Measurements from ENCODE around the gene GLMN. TPM values are rescaled to one million over a fixed set of nuclear protein-coding genes. Genes with fewer than 3 reads are reported as not detected.
"Not testable (repeated sequence)": the region's sequence is repeated elsewhere in the genome, so short reads cannot be mapped to it uniquely, and the experiment has no call there.

Gene GLMN
- polyA plus RNA-seq, 1 of the 3 experiments (the other 2 are of a cell fraction) = 2.3 TPM

- H2AFZ ChIP-seq (ENCODE audit: low read depth); POLR2A ChIA-PET; H3K9me3 ChIP-seq; H3K9me2 ChIP-seq; H4K20me1 ChIP-seq (ENCODE audit: insufficient read depth); H3K4me1 ChIP-seq (ENCODE audit: control insufficient read depth in 1 of 2, insufficient read depth in 2 of 2, low read depth in 1 of 2, low read length in 1 of 2); H3K4me2 ChIP-seq; H3K79me2 ChIP-seq (ENCODE audit: insufficient read depth); DNase-seq; H3K4me3 ChIP-seq (ENCODE audit: low read depth in 2 of 2, low read length in 1 of 2); H3F3A ChIP-seq (replicated peaks; ENCODE audit: insufficient read depth); H3K27me3 ChIP-seq (ENCODE audit: insufficient read depth); H3K27ac ChIP-seq (ENCODE audit: low read depth in 2 of 2, low read length in 1 of 2); H3K9ac ChIP-seq: not testable (repeated sequence)
- WGBS (ENCODE audit: low lambda C conversion rate) = 100% methylated on average over 12 of the region's 15 CpGs
- CTCF ChIA-PET = interaction anchor here (0.9 to 1.6 kb wide), 3 partner anchors 11 to 282 kb away, joined by 3 to 4 read pairs (median 4); no protein-coding TSS in a partner anchor
- H3K36me3 ChIP-seq (replicated peaks in 1 of 2; ENCODE audit: control insufficient read depth in 1 of 2, insufficient read depth in 2 of 2, low read length in 1 of 2) = peaks cover 9 to 24% of the 10 kb centered on the region in 2 experiments
Measured at GRCh38 chr1:92279781-92280180, 19.0 kb downstream of the GLMN start.

- no peak overlapping the region for H3K4me2 ChIP-seq
- no peak for DNase-seq
- no peaks in the 10 kb centered on the region for H3K79me2 ChIP-seq (ENCODE audit: insufficient read depth)
- H2AFZ ChIP-seq (ENCODE audit: low read depth) = no peak overlapping the region
- TF ChIP-seq RXRA (IDR thresholded peaks at IDR 0.05; ENCODE audit: borderline replicate concordance, low read depth) = no peak
- no peak for TF ChIP-seq TCF12 (IDR thresholded peaks at IDR 0.05)
- no peak for TF ChIP-seq TEAD4 (IDR thresholded peaks at IDR 0.05; ENCODE audit: borderline replicate concordance, insufficient read depth)
- TF ChIP-seq PBX3 (IDR thresholded peaks at IDR 0.05) = no peak
- no peak for TF ChIP-seq TAF1 (IDR thresholded peaks at IDR 0.05; ENCODE audit: borderline replicate concordance, low read depth, low read length)
- TF ChIP-seq EZH2phosphoT487 (IDR thresholded peaks at IDR 0.05; ENCODE audit: borderline replicate concordance, low read depth) = no peak
- TF ChIP-seq RAD21 (IDR thresholded peaks at IDR 0.05; ENCODE audit: low read length) = no peak
- no peak for TF ChIP-seq YY1 (IDR thresholded peaks at IDR 0.05; ENCODE audit: low read depth)
- no peak for TF ChIP-seq MXI1 (IDR thresholded peaks at IDR 0.05; ENCODE audit: low read depth, low read length)
- TF ChIP-seq CTCF (IDR thresholded peaks at IDR 0.05) = no peak
- TF ChIP-seq USF1 (IDR thresholded peaks at IDR 0.05; ENCODE audit: borderline replicate concordance, low read depth) = no peak
- TF ChIP-seq GATA2 (CRISPR knock-in tag; IDR thresholded peaks at IDR 0.05) = no peak
- TF ChIP-seq ELF1 (IDR thresholded peaks at IDR 0.05) = no peak
- no peak for TF ChIP-seq USF2 (IDR thresholded peaks at IDR 0.05; ENCODE audit: borderline replicate concordance, low read depth, low read length)
- TF ChIP-seq RCOR1 (IDR thresholded peaks at IDR 0.05; ENCODE audit: low read length) = no peak
- TF ChIP-seq FOXJ3 (CRISPR knock-in tag; IDR thresholded peaks at IDR 0.05) = no peak
- TF ChIP-seq IRF3 (IDR thresholded peaks at IDR 0.05; ENCODE audit: low read depth, low read length) = no peak
- no peak for TF ChIP-seq GABPA (IDR thresholded peaks at IDR 0.05; ENCODE audit: low read depth)
- TF ChIP-seq FOSL2 (IDR thresholded peaks at IDR 0.05; ENCODE audit: borderline replicate concordance, low read depth) = no peak
- TF ChIP-seq RFX5 (IDR thresholded peaks at IDR 0.05; ENCODE audit: low read length) = no peak
- no peaks in the 10 kb centered on the region for H3K4me1 ChIP-seq (ENCODE audit: control insufficient read depth in 1 of 2, insufficient read depth in 2 of 2, low read depth in 1 of 2, low read length in 1 of 2)
- no peaks in the 10 kb centered on the region for H3K27me3 ChIP-seq (ENCODE audit: insufficient read depth)
- peaks cover 19 to 26% of the 10 kb centered on the region in 2 experiments for H3K36me3 ChIP-seq (replicated peaks in 1 of 2; ENCODE audit: control insufficient read depth in 1 of 2, insufficient read depth in 2 of 2, low read length in 1 of 2)
- CTCF ChIA-PET = no interaction called here
- H4K20me1 ChIP-seq (ENCODE audit: insufficient read depth) = no peaks in the 10 kb centered on the region
- H3F3A ChIP-seq (replicated peaks; ENCODE audit: insufficient read depth) = no peaks in the 10 kb centered on the region
- H3K4me3 ChIP-seq (ENCODE audit: low read depth in 2 of 2, low read length in 1 of 2) = no peak overlapping the region
- H3K9me2 ChIP-seq = no peaks in the 10 kb centered on the region
- H3K9ac ChIP-seq = no peak overlapping the region
- no peaks in the 10 kb centered on the region for H3K9me3 ChIP-seq
- H3K27ac ChIP-seq (ENCODE audit: low read depth in 2 of 2, low read length in 1 of 2) = no peak overlapping the region
- POLR2A ChIA-PET = no interaction called here
- WGBS (ENCODE audit: low lambda C conversion rate) = 93% methylated on average over 4 of the region's 4 CpGs
Measured at GRCh38 chr1:92277105-92277723, 21.6 kb downstream of the GLMN start.

All from SK-N-SH (cell line).